GM19043 (cell line): Measurements from ENCODE around the gene MESP2.

Source experiments
- ATAC-seq: cut with Tn5 transposase; IDR thresholded peaks from one replicate; pipeline ENCODE4 v1.9.1; 2021; ENCODE audit warnings: low read depth; ENCODE audit not compliant: unreplicated experiment

The MESP2 gene

GRCh38 chr15:89812847-89813320, 36.8 kb downstream of the MESP2 start:
- no peak for ATAC-seq

GRCh38 chr15:89813381-89814111, 37.4 kb downstream of the MESP2 start:
- no peak for ATAC-seq

GRCh38 chr15:89814112-89814742, 38.1 kb downstream of the MESP2 start:
- ATAC-seq: no peak

GRCh38 chr15:89815769-89816168, 39.6 kb downstream of the MESP2 start:
- no peak for ATAC-seq

GRCh38 chr15:89817701-89818280, 41.7 kb downstream of the MESP2 start:
- no peak for ATAC-seq

GRCh38 chr15:89818287-89818686, 42.2 kb downstream of the MESP2 start:
- ATAC-seq: no peak

GRCh38 chr15:89820666-89821611, 44.8 kb downstream of the MESP2 start:
- ATAC-seq: no peak

- ATAC-seq: no peak
Observed at GRCh38 chr15:89822026-89822425, 45.9 kb downstream of the MESP2 start.

- no peak for ATAC-seq
Observed at GRCh38 chr15:89822611-89822950, 46.4 kb downstream of the MESP2 start.

- ATAC-seq: no peak
Observed at GRCh38 chr15:89822951-89823711, 47.0 kb downstream of the MESP2 start.

- ATAC-seq: no peak
Observed at GRCh38 chr15:89823836-89824606, 47.9 kb downstream of the MESP2 start.

- ATAC-seq: no peak
Observed at GRCh38 chr15:89824607-89824867, 48.4 kb downstream of the MESP2 start.

GRCh38 chr15:89825271-89825940, 49.3 kb downstream of the MESP2 start:
- no peak for ATAC-seq

- no peak for ATAC-seq
Observed at GRCh38 chr15:89826671-89827655, 50.8 kb downstream of the MESP2 start.

- ATAC-seq: no peak
Observed at GRCh38 chr15:89827829-89828228, 51.7 kb downstream of the MESP2 start.
